ENCODE results near the gene SCAP. TPM values are rescaled to one million over a fixed set of nuclear protein-coding genes. Genes with fewer than 3 reads are reported as not detected.

Gene SCAP
- polyA plus RNA-seq, 1 experiment = 30.2 TPM

GRCh38 chr3:47427866-47428265 lies 47.9 kb downstream of the SCAP start:
- CTCF ChIA-PET = no interaction called here
- H3K36me3 ChIP-seq (ENCODE audit: control insufficient read depth, insufficient read depth, low read length) = peaks cover 14% of the 10 kb centered on the region
- DNase-seq (ENCODE audit: low read depth) = no peak
- no peaks in the 10 kb centered on the region for H3K27me3 ChIP-seq (ENCODE audit: control insufficient read depth, insufficient read depth, low read length)
- POLR2A ChIA-PET = interaction anchor here (0.5 kb wide), 1 partner anchor 451 kb away, joined by 3 read pairs; no protein-coding TSS in a partner anchor
- TF ChIP-seq, protein P1, sequence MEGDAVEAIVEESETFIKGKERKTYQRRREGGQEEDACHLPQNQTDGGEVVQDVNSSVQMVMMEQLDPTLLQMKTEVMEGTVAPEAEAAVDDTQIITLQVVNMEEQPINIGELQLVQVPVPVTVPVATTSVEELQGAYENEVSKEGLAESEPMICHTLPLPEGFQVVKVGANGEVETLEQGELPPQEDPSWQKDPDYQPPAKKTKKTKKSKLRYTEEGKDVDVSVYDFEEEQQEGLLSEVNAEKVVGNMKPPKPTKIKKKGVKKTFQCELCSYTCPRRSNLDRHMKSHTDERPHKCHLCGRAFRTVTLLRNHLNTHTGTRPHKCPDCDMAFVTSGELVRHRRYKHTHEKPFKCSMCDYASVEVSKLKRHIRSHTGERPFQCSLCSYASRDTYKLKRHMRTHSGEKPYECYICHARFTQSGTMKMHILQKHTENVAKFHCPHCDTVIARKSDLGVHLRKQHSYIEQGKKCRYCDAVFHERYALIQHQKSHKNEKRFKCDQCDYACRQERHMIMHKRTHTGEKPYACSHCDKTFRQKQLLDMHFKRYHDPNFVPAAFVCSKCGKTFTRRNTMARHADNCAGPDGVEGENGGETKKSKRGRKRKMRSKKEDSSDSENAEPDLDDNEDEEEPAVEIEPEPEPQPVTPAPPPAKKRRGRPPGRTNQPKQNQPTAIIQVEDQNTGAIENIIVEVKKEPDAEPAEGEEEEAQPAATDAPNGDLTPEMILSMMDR (IDR thresholded peaks at IDR 0.05; ENCODE audit: insufficient read depth, low read depth, low read length) = no peak
- no peak overlapping the region for H3K4me3 ChIP-seq (ENCODE audit: low read depth, low read length)

DNA sequence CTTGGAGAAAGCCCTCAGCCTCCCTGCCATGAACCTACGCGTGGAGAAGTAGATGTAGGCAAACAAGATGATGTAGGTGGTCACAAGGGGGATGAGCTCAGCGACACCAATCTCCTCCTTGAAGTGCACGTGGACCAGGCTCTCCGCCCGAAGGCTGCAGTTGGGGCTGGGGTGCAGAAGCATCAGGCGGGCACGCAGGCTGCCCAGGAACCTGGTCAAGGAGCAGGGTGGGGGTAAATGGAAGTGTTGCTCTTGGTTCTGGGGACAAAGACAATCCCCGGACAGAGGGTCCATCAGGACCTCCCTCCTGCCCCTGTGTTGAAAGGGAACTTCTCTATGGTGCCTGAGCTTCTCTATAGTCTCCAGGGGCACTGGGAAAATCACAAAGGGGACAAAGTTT lies 49.8 kb downstream of the SCAP start:
- H3K4me3 ChIP-seq (ENCODE audit: low read depth, low read length) = no peak overlapping the region
- no peaks in the 10 kb centered on the region for H3K27me3 ChIP-seq (ENCODE audit: control insufficient read depth, insufficient read depth, low read length)
- DNase-seq (ENCODE audit: low read depth) = no peak
- ChIA-PET POLR2A (no interaction called here), CTCF (no interaction called here)
- peaks cover 17% of the 10 kb centered on the region for H3K36me3 ChIP-seq (ENCODE audit: control insufficient read depth, insufficient read depth, low read length)
- TF ChIP-seq, protein P1 (IDR thresholded peaks at IDR 0.05; ENCODE audit: insufficient read depth, low read depth, low read length) = no peak

- Histone ChIP-seq H3K27me3 (ENCODE audit: control insufficient read depth, insufficient read depth, low read length) (no peaks in the 10 kb centered on the region), H3K4me3 (ENCODE audit: low read depth, low read length) (no peak overlapping the region), H3K36me3 (ENCODE audit: control insufficient read depth, insufficient read depth, low read length) (peaks cover 18% of the 10 kb centered on the region)
- no peak for DNase-seq (ENCODE audit: low read depth)
- POLR2A ChIA-PET = no interaction called here
- CTCF ChIA-PET = interaction anchor here (6.0 kb wide), 1 partner anchor 50 kb away, joined by 71 read pairs; the partner anchor contains the start of gene SCAP
- TF ChIP-seq, protein P1 (IDR thresholded peaks at IDR 0.05; ENCODE audit: insufficient read depth, low read depth, low read length) = no peak
These were observed 50.4 kb downstream of the SCAP start for GRCh38 chr3:47425383-47425778.

DNA sequence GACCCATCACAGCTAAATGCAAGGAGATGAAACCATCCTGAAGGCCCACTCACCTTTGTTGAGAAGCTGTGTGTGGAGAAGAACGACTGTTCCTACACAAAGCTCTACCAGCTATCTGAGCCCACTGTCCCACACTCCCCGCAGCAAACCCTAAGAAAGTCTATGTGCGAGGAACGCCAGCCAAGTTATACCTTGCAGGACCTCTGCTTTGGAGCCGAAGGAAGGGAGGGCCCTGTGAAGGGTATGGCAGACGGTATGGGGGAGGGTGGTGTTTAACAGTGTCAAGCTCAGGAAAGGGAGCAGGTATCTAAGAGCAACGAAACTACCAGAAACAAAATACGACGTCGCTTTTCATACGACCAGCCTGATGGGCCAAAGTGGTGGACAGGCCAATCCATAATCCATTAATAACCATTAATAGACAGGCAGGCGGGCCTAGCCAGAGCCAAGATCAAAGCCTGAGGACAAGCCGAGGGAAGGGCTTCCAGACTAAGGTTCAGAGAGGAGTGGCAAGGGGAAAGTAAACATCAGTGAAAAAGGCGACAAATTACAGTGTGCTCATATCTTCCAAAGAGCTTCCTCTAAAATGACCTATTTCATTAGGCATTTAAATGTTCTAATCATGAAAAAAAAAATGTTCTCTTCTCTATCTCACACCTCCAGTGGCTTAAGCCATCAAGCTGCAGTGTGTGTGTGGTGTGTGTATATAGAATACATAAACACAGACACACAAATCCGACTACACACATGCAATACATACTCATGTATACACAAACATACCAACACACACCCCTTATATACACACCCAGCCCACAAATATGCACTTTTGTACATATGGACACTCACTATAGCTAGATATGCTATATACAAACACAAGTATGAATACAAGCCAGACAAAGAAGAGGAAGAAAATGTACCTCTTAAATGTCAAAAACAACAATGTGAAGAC lies 51.0 kb downstream of the SCAP start:
- no peak for DNase-seq (ENCODE audit: low read depth)
- TF ChIP-seq, protein P1 (IDR thresholded peaks at IDR 0.05; ENCODE audit: insufficient read depth, low read depth, low read length) = no peak
- ChIA-PET POLR2A (no interaction called here), CTCF (interaction anchor here (1.1 to 6.0 kb wide), 2 partner anchors 12 to 51 kb away, joined by 4 to 71 read pairs; partner anchors contain the start of gene SCAP)
- Histone ChIP-seq H3K36me3 (ENCODE audit: control insufficient read depth, insufficient read depth, low read length) (peaks cover 22% of the 10 kb centered on the region), H3K4me3 (ENCODE audit: low read depth, low read length) (no peak overlapping the region), H3K27me3 (ENCODE audit: control insufficient read depth, insufficient read depth, low read length) (no peaks in the 10 kb centered on the region)

DNA sequence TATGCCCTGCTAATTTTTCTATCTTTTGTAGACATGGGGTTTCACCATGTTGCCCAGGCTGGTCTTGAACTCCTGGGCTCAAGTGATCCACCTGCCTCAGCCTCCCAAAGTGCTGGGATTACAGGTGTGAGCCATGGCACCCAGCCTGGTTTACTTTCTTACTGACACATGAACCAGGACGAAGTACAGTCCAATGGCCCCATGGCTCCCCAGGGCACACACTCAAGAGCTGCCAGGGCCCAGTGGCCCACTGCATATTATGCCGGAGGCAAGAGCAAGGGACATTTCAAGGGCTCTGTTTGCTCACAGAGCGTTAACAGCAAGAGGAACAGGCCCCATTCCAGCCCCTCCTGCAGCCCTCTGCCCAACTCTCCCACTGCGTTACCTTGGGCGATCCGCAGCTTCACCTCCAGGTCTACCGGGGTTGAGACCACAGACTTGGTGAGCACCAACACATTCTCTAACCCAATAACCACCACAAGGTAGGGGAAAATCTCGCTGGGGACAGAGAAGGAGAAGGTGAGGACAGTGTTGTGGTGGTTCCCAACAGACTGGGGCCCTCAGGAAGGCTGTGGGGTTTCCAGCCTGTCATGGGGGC lies 52.1 kb downstream of the SCAP start:
- Histone ChIP-seq H3K27me3 (ENCODE audit: control insufficient read depth, insufficient read depth, low read length) (no peaks in the 10 kb centered on the region), H3K36me3 (ENCODE audit: control insufficient read depth, insufficient read depth, low read length) (peaks cover 24% of the 10 kb centered on the region), H3K4me3 (ENCODE audit: low read depth, low read length) (no peak overlapping the region)
- POLR2A ChIA-PET = no interaction called here
- CTCF ChIA-PET = interaction anchor here (0.8 to 6.0 kb wide), 4 partner anchors 11 to 90 kb away, joined by 3 to 71 read pairs (median 24); partner anchors contain the start of genes ELP6 and SCAP
- TF ChIP-seq, protein P1 (IDR thresholded peaks at IDR 0.05; ENCODE audit: insufficient read depth, low read depth, low read length) = no peak
- no peak for DNase-seq (ENCODE audit: low read depth)
